SK-N-SH (cell line): Measurements from ENCODE around the gene ASPSCR1. TPM values are rescaled to one million over a fixed set of nuclear protein-coding genes. Genes with fewer than 3 reads are reported as not detected.
A peak's percentile ranks its signal among the peaks of the same experiment; 100 is the strongest.

Experiments
- CTCF ChIA-PET: fragments of 300-600, 350-600 bp; formaldehyde crosslinking; extraction: SDS; loops from one replicate; lab custom pipeline; 2021; lab: Yijun Ruan, JAX
- POLR2A ChIA-PET: fragments of 350-600 bp; sonication (Branson Sonifier 250); formaldehyde crosslinking; extraction: SDS; loops from one replicate; lab custom pipeline; 2020; ENCODE audit warnings: antibody characterized with exemption, inconsistent platforms; lab: Yijun Ruan, JAX
- DNase-seq: peaks from one replicate; pipeline ENCODE4 v3.0.0; 2012
- H2AFZ ChIP-seq: fragments of 200-600 bp; sonication (generic); 2 replicates; pipeline ENCODE4 v1.8.1; 2016; ENCODE audit warnings: antibody characterized with exemption, mild to moderate bottlenecking, low read depth
- H3F3A ChIP-seq: fragments of 200-600 bp; sonication (generic); replicated peaks from 2 replicates; pipeline ENCODE3; 2016; ENCODE audit warnings: antibody characterized with exemption, mild to moderate bottlenecking; ENCODE audit not compliant: insufficient read depth
- H3K27ac ChIP-seq, 2 experiments: fragments of 200-500 bp in 1 of 2; fragments of 200-600 bp in 1 of 2; sonication (Bioruptor generic) in 1 of 2; sonication (generic), shearing (Covaris generic) in 1 of 2; 2 replicates each; pipeline versions ENCODE4 v1.5.1 to v1.6.1; 2014 to 2016; ENCODE audit warnings: low read depth in 2 of 2, inconsistent platforms in 1 of 2, low read length in 1 of 2, mild to moderate bottlenecking in 1 of 2, mixed read lengths in 1 of 2
- H3K27me3 ChIP-seq: fragments of 200-600 bp; sonication (generic), shearing (Covaris generic); 2 replicates; pipeline ENCODE4 v1.6.1; 2016; ENCODE audit warnings: mixed run types; ENCODE audit not compliant: insufficient read depth
- H3K36me3 ChIP-seq, 2 experiments: fragments of 200-500 bp in 1 of 2; fragments of 200-600 bp in 1 of 2; sonication (Bioruptor generic) in 1 of 2; sonication (generic) in 1 of 2; replicated peaks in 1 of 2; 2 replicates each; pipeline versions ENCODE3 to v1.5.1; 2014 to 2016; ENCODE audit warnings: low read length in 1 of 2, mild to moderate bottlenecking in 1 of 2; ENCODE audit not compliant: insufficient read depth in 2 of 2, control insufficient read depth in 1 of 2
- H3K4me1 ChIP-seq, 2 experiments: fragments of 200-500 bp in 1 of 2; fragments of 200-600 bp in 1 of 2; sonication (Bioruptor generic) in 1 of 2; sonication (generic), shearing (Covaris generic) in 1 of 2; 2 replicates each; pipeline versions ENCODE4 v1.5.1 to v1.6.1; 2014 to 2016; ENCODE audit warnings: low read depth in 1 of 2, low read length in 1 of 2, mixed run types in 1 of 2; ENCODE audit not compliant: insufficient read depth in 2 of 2, control insufficient read depth in 1 of 2
- H3K4me2 ChIP-seq: fragments of 200-600 bp; sonication (generic), shearing (Covaris generic); 2 replicates; pipeline ENCODE4 v1.6.1; 2017; ENCODE audit warnings: mixed run types
- H3K4me3 ChIP-seq, 2 experiments: fragments of 200-500 bp in 1 of 2; fragments of 200-600 bp in 1 of 2; sonication (Bioruptor generic) in 1 of 2; sonication (generic), shearing (Covaris generic) in 1 of 2; 2 replicates each; pipeline versions ENCODE4 v1.5.1 to v1.8.1; 2014 to 2016; ENCODE audit warnings: low read depth in 2 of 2, inconsistent platforms in 1 of 2, low read length in 1 of 2, mild to moderate bottlenecking in 1 of 2, mixed read lengths in 1 of 2, moderate library complexity in 1 of 2
- H3K79me2 ChIP-seq: fragments of 200-600 bp; sonication (generic); 2 replicates; pipeline ENCODE4 v1.8.1; 2017; ENCODE audit warnings: mild to moderate bottlenecking; ENCODE audit not compliant: insufficient read depth
- H3K9ac ChIP-seq: fragments of 200-600 bp; sonication (generic); 2 replicates; pipeline ENCODE4 v1.6.1; 2017; ENCODE audit warnings: mixed run types
- H3K9me2 ChIP-seq: fragments of 200-600 bp; sonication (generic); 2 replicates; pipeline ENCODE4 v1.6.1; 2017; ENCODE audit warnings: mixed run types
- H3K9me3 ChIP-seq: fragments of 200-600 bp; sonication (generic); 2 replicates; pipeline ENCODE4 v1.6.1; 2017; ENCODE audit warnings: mixed run types, mild to moderate bottlenecking, moderate library complexity
- H4K20me1 ChIP-seq: fragments of 200-600 bp; sonication (generic); 2 replicates; pipeline ENCODE4 v1.6.1; 2017; ENCODE audit warnings: mild to moderate bottlenecking, mixed run types; ENCODE audit not compliant: insufficient read depth
- CHD2 ChIP-seq: fragments of 150-350 bp; IDR thresholded peaks from 2 replicates; pipeline ENCODE4 v1.6.1; 2018; ENCODE audit warnings: low read length; ENCODE audit not compliant: partially characterized antibody
- EP300 ChIP-seq, 2 experiments: IDR thresholded peaks; 2 replicates each; pipeline versions ENCODE4 v1.4.0 to v1.6.1; 2012; ENCODE audit warnings: borderline replicate concordance in 1 of 2, low read depth in 1 of 2, low read length in 1 of 2
- FOXJ3 ChIP-seq: sonication (generic); formaldehyde crosslinking; IDR thresholded peaks from 2 replicates; pipeline ENCODE4 v1.5.1; 2020; ENCODE audit warnings: mild to moderate bottlenecking, missing genetic modification reagents
- FOXM1 ChIP-seq: IDR thresholded peaks from 2 replicates; pipeline ENCODE4 v1.4.0; 2012; ENCODE audit warnings: low read depth, mild to moderate bottlenecking
- GABPA ChIP-seq: IDR thresholded peaks from 2 replicates; pipeline ENCODE4 v1.4.0; 2012; ENCODE audit warnings: low read depth, mild to moderate bottlenecking
- GATA2 ChIP-seq: sonication (generic); formaldehyde crosslinking; IDR thresholded peaks from 2 replicates; pipeline ENCODE4 v1.5.0; 2020; ENCODE audit warnings: mild to moderate bottlenecking, missing genetic modification reagents
- MAX ChIP-seq: IDR thresholded peaks from 2 replicates; pipeline ENCODE4 v1.4.0; 2012; ENCODE audit warnings: low read depth
- MEF2A ChIP-seq: IDR thresholded peaks from 2 replicates; pipeline ENCODE4 v1.4.0; 2012; ENCODE audit warnings: low read depth, borderline replicate concordance
- MXI1 ChIP-seq: IDR thresholded peaks from 2 replicates; pipeline ENCODE4 v1.6.1; 2012; ENCODE audit warnings: mild to moderate bottlenecking, low read depth, low read length, improper control_type of control experiment
- NRF1 ChIP-seq: IDR thresholded peaks from 2 replicates; pipeline ENCODE4 v1.6.1; 2012; ENCODE audit warnings: low read depth, mild to moderate bottlenecking, low read length
- RAD21 ChIP-seq: IDR thresholded peaks from 2 replicates; pipeline ENCODE4 v1.6.1; 2012; ENCODE audit warnings: mild to moderate bottlenecking, low read length
- RCOR1 ChIP-seq: fragments of 150-350 bp; IDR thresholded peaks from 2 replicates; pipeline ENCODE4 v1.6.1; 2017; ENCODE audit warnings: antibody characterized with exemption, low read length
- RXRA ChIP-seq: IDR thresholded peaks from 2 replicates; pipeline ENCODE4 v1.4.0; 2012; ENCODE audit warnings: low read depth, mild to moderate bottlenecking, borderline replicate concordance
- SMC3 ChIP-seq: IDR thresholded peaks from 2 replicates; pipeline ENCODE4 v1.6.1; 2012; ENCODE audit warnings: low read depth, low read length, improper control_type of control experiment
- TAF1 ChIP-seq: IDR thresholded peaks from 2 replicates; pipeline ENCODE4 v1.6.1; 2012; ENCODE audit warnings: low read depth, mild to moderate bottlenecking, low read length, moderate library complexity, borderline replicate concordance
- TCF12 ChIP-seq: IDR thresholded peaks from 2 replicates; pipeline ENCODE4 v1.4.0; 2012
- TEAD4 ChIP-seq: IDR thresholded peaks from 2 replicates; pipeline ENCODE4 v1.4.0; 2012; ENCODE audit warnings: mild to moderate bottlenecking, borderline replicate concordance; ENCODE audit not compliant: insufficient read depth
- USF1 ChIP-seq: IDR thresholded peaks from 2 replicates; pipeline ENCODE4 v1.4.0; 2012; ENCODE audit warnings: low read depth, borderline replicate concordance
- USF2 ChIP-seq: fragments of 150-350 bp; IDR thresholded peaks from 2 replicates; pipeline ENCODE4 v1.6.1; 2017; ENCODE audit warnings: antibody characterized with exemption, low read length, low read depth, borderline replicate concordance
- YY1 ChIP-seq: IDR thresholded peaks from 2 replicates; pipeline ENCODE4 v1.4.0; 2012; ENCODE audit warnings: low read depth, mild to moderate bottlenecking
- ZBTB33 ChIP-seq: IDR thresholded peaks from 2 replicates; pipeline ENCODE4 v1.4.0; 2012; ENCODE audit warnings: low read depth, borderline replicate concordance
- WGBS: methylation state at CpG from one replicate; pipeline ENCODE4 v1.1.6; 2017; ENCODE audit warnings: low lambda C conversion rate; 5-methylcytosine and 5-hydroxymethylcytosine counted together
- polyA plus RNA-seq, 3 experiments: library from polyadenylated mRNA; depleted of rRNA; stranded (reverse); fragments of >200 nt; gene quantifications; 2 replicates each; pipeline ENCODE4 v1.2.3, GENCODE V29; 2012

The ASPSCR1 gene
- polyA plus RNA-seq, 1 of the 3 experiments (the other 2 are of a cell fraction), result 36.2 TPM

GRCh38 chr17:81967533-81968395, 9.7 kb upstream of the ASPSCR1 start:
- no peaks in the 10 kb centered on the region for H3K27me3 ChIP-seq
- peak overlapping the region; percentile 22; the same call in 1 of the 2 replicates for H3K9ac ChIP-seq
- no peak overlapping the region for H3K4me3 ChIP-seq
- peaks cover 3% of the 10 kb centered on the region; the same call in 1 of the 2 replicates for H3K9me3 ChIP-seq
- H3K27ac ChIP-seq, result peak overlapping the region in 1 of 2 experiments; percentile 84; a peak in 2 of 4 replicates
- WGBS, result 54% methylated on average over 24 of the region's 36 CpGs
- POLR2A ChIA-PET, result interaction anchor here (0.8 to 2.6 kb wide), 7 partner anchors 9 to 138 kb away, joined by 3 to 11 read pairs (median 3); partner anchors contain the start of genes ASPSCR1, CENPX and LRRC45
- no peaks in the 10 kb centered on the region for H4K20me1 ChIP-seq
- H2AFZ ChIP-seq, result peak overlapping the region; percentile 57; the same call in 1 of the 2 replicates
- peak; percentile 97 for DNase-seq
- H3K79me2 ChIP-seq, result no peaks in the 10 kb centered on the region
- no peaks in the 10 kb centered on the region for H3K9me2 ChIP-seq
- peaks cover 0 to 31% of the 10 kb centered on the region in 2 experiments; a peak in 1 of 4 replicates for H3K4me1 ChIP-seq
- H3K36me3 ChIP-seq, result no peaks in the 10 kb centered on the region
- TF ChIP-seq TAF1 (no peak; the same call in 1 of the 2 replicates), MAX (peak; percentile 88), ZBTB33 (no peak), USF1 (peak; percentile 91), FOXJ3 (CRISPR knock-in tag) (peak; percentile 72; the same call in 1 of the 2 replicates), RXRA (no peak), RAD21 (no peak), RCOR1 (peak; percentile 65), EP300 (IDR thresholded peaks at IDR 0.05; ENCODE audit: borderline replicate concordance in 1 of 2, low read depth in 1 of 2, low read length in 1 of 2) (0 out of 4 replicates have a peak, but pooled peaks of 1 of the 2 experiments have one; percentile 12), SMC3 (no peak), MXI1 (peak; percentile 95), TEAD4 (no peak), FOXM1 (no peak), NRF1 (no peak), USF2 (peak; percentile 83), YY1 (no peak), CHD2 (no peak), MEF2A (no peak), GATA2 (CRISPR knock-in tag) (no peak), GABPA (no peak), TCF12 (no peak; the same call in 1 of the 2 replicates)
- CTCF ChIA-PET, result interaction anchor here (0.7 to 14.5 kb wide), 10 partner anchors 8 to 237 kb away, joined by 3 to 1216 read pairs (median 6); partner anchors contain the start of genes ASPSCR1, CENPX, DCXR and LRRC45
- peak overlapping the region; percentile 54 for H3K4me2 ChIP-seq
- peaks cover 13% of the 10 kb centered on the region for H3F3A ChIP-seq
